HCT116 (cell line): Measurements from ENCODE around the gene CCDC158. TPM values are rescaled to one million over a fixed set of nuclear protein-coding genes. Genes with fewer than 3 reads are reported as not detected.

ENCODE experiments used
- ATAC-seq: fragments of 200-7000 bp; cut with Tn5 transposase; 2 replicates; pipeline ENCODE4 v1.9.1; 2020; ENCODE audit warnings: mild to moderate bottlenecking, moderate library complexity
- BruUV-seq: library from RNA; stranded (reverse); fragments of 400-500 nt; replicated peaks from 2 replicates; lab custom pipeline; 2021; lab: Mats Ljungman, UMichigan
- CTCF ChIA-PET: fragments of 300-600 bp; sonication (Branson Sonifier 250); formaldehyde crosslinking; loops from one replicate; lab custom pipeline; 2021; ENCODE audit warnings: antibody characterized with exemption; lab: Charles Lee
- POLR2A ChIA-PET: fragments of 300-600, 350-600 bp; sonication (Branson Sonifier 250); formaldehyde crosslinking; loops from one replicate; lab custom pipeline; 2021; ENCODE audit warnings: antibody characterized with exemption; lab: Charles Lee
- RAD21 ChIA-PET, 2 experiments: fragments of 300-600 bp; sonication (Branson Sonifier 250); formaldehyde crosslinking; loops; one replicate each; lab custom pipeline; 2023; ENCODE audit warnings: low total read pairs in 2 of 2; ENCODE audit not compliant: uncharacterized antibody in 2 of 2, unreplicated experiment in 2 of 2, low non-redundant PET in 1 of 2; lab: Charles Lee
- DNase-seq: peaks from one replicate; pipeline ENCODE4 v3.0.0-alpha.2; 2010; ENCODE audit warnings: low read depth, low spot score
- H2AFZ ChIP-seq: fragments of 200-600 bp; shearing (Covaris generic), sonication (generic); 2 replicates; pipeline ENCODE4 v1.6.1; 2017; ENCODE audit warnings: low read depth, mixed run types, mixed read lengths, antibody characterized with exemption, low read length; ENCODE audit not compliant: poor library complexity, severe bottlenecking
- H3K27ac ChIP-seq: 2 replicates; pipeline ENCODE4 v1.5.1; 2012; ENCODE audit warnings: low read depth, low read length
- H3K27me3 ChIP-seq: fragments of 200-600 bp; sonication (generic); 2 replicates; pipeline ENCODE4 v1.6.1; 2016; ENCODE audit warnings: mixed run types, low read length, mixed read lengths; ENCODE audit not compliant: insufficient read depth
- H3K36me3 ChIP-seq, 2 experiments: fragments of 200-500 bp in 1 of 2; fragments of 200-600 bp in 1 of 2; sonication (Bioruptor generic) in 1 of 2; sonication (generic) in 1 of 2; 2 replicates each; pipeline versions ENCODE4 v1.5.1 to v1.6.1; 2014 to 2016; ENCODE audit warnings: low read length in 2 of 2, inconsistent platforms in 1 of 2, mixed read lengths in 1 of 2, mixed run types in 1 of 2; ENCODE audit not compliant: insufficient read depth in 2 of 2, control insufficient read depth in 1 of 2
- H3K4me1 ChIP-seq, 2 experiments: fragments of 200-600 bp in 1 of 2; sonication (generic) in 1 of 2; 2 replicates each; pipeline versions ENCODE4 v1.5.1 to v1.6.1; 2012 to 2017; ENCODE audit warnings: low read length in 2 of 2, inconsistent platforms in 1 of 2, mild to moderate bottlenecking in 1 of 2, mixed read lengths in 1 of 2, mixed run types in 1 of 2, moderate library complexity in 1 of 2; ENCODE audit not compliant: insufficient read depth in 2 of 2, control insufficient read depth in 1 of 2
- H3K4me2 ChIP-seq: fragments of 200-600 bp; sonication (generic); 2 replicates; pipeline ENCODE4 v1.6.1; 2017; ENCODE audit warnings: mixed run types, low read length, mixed read lengths
- H3K4me3 ChIP-seq, 2 experiments: fragments of 200-600 bp in 1 of 2; sonication (generic) in 1 of 2; replicated peaks in 1 of 2; 2 replicates each; pipeline ENCODE4 v1.5.1; 2011 to 2016; ENCODE audit warnings: low read length in 2 of 2, control low read depth in 1 of 2, low read depth in 1 of 2, mild to moderate bottlenecking in 1 of 2, mixed read lengths in 1 of 2, mixed run types in 1 of 2
- H3K79me2 ChIP-seq: fragments of 200-600 bp; sonication (generic); 2 replicates; pipeline ENCODE4 v1.6.1; 2017; ENCODE audit warnings: mild to moderate bottlenecking, mixed run types, low read length, moderate library complexity, mixed read lengths; ENCODE audit not compliant: insufficient read depth
- H3K9ac ChIP-seq: fragments of 200-600 bp; sonication (generic); 2 replicates; pipeline ENCODE4 v1.6.1; 2016; ENCODE audit warnings: low read length, mixed read lengths
- H3K9me2 ChIP-seq: fragments of 200-600 bp; sonication (generic), shearing (Covaris generic); 2 replicates; pipeline ENCODE4 v1.6.1; 2017; ENCODE audit warnings: mixed run types, mild to moderate bottlenecking, moderate library complexity; ENCODE audit not compliant: insufficient read depth
- H3K9me3 ChIP-seq, 2 experiments: fragments of 200-500 bp in 1 of 2; fragments of 200-600 bp in 1 of 2; sonication (Bioruptor generic) in 1 of 2; sonication (generic) in 1 of 2; 2 replicates each; pipeline ENCODE4 v1.6.1; 2014 to 2017; ENCODE audit warnings: low read length in 2 of 2, mixed read lengths in 2 of 2, inconsistent platforms in 1 of 2, low read depth in 1 of 2, mild to moderate bottlenecking in 1 of 2, mixed run types in 1 of 2, moderate library complexity in 1 of 2; ENCODE audit not compliant: control insufficient read depth in 1 of 2, insufficient read depth in 1 of 2
- H4K20me1 ChIP-seq: fragments of 200-600 bp; sonication (generic), shearing (Covaris generic); 2 replicates; pipeline ENCODE4 v1.6.1; 2017; ENCODE audit warnings: mixed run types, mild to moderate bottlenecking, moderate library complexity; ENCODE audit not compliant: insufficient read depth
- CBX3 ChIP-seq: IDR thresholded peaks from 2 replicates; pipeline ENCODE4 v1.6.1; 2012; ENCODE audit warnings: low read depth
- CTCF ChIP-seq, 3 experiments: fragments of 200-600 bp in 1 of 3; sonication (generic) in 1 of 3; IDR thresholded peaks in 2 of 3; conservative IDR thresholded peaks in 1 of 3; 2 replicates each; pipeline ENCODE4 v1.5.1; 2012 to 2017; ENCODE audit warnings: low read depth in 2 of 3, low read length in 2 of 3, antibody characterized with exemption in 1 of 3, borderline replicate concordance in 1 of 3, control low read depth in 1 of 3, mild to moderate bottlenecking in 1 of 3, mixed read lengths in 1 of 3, mixed run types in 1 of 3, moderate library complexity in 1 of 3; ENCODE audit not compliant: insufficient read depth in 1 of 3
- EZH2phosphoT487 ChIP-seq: fragments of 200-600 bp; IDR thresholded peaks from 2 replicates; pipeline ENCODE4 v1.6.1; 2018; ENCODE audit warnings: antibody characterized with exemption, borderline replicate concordance
- FOSL1 ChIP-seq: IDR thresholded peaks from 2 replicates; pipeline ENCODE4 v1.6.1; 2012; ENCODE audit warnings: low read depth
- POLR2A ChIP-seq: IDR thresholded peaks from 2 replicates; pipeline ENCODE4 v1.7.0; 2011; ENCODE audit warnings: borderline replicate concordance; ENCODE audit not compliant: insufficient read depth, insufficient read length; ENCODE audit errors: extremely low read depth
- SIN3A ChIP-seq: IDR thresholded peaks from 2 replicates; pipeline ENCODE4 v1.6.1; 2012; ENCODE audit warnings: low read depth
- YY1 ChIP-seq: IDR thresholded peaks from 2 replicates; pipeline ENCODE4 v1.6.1; 2011; ENCODE audit warnings: low read length, low read depth, moderate library complexity, mild to moderate bottlenecking; ENCODE audit not compliant: insufficient replicate concordance; ENCODE audit errors: extremely low read depth
- ZBTB33 ChIP-seq: IDR thresholded peaks from 2 replicates; pipeline ENCODE4 v1.6.1; 2011; ENCODE audit warnings: mild to moderate bottlenecking, low read length, moderate library complexity; ENCODE audit not compliant: insufficient replicate concordance; ENCODE audit errors: extremely low read depth
- ZNF274 ChIP-seq: fragments of 200-500 bp; sonication (Bioruptor generic); IDR thresholded peaks from 2 replicates; pipeline ENCODE4 v1.6.1; 2014; ENCODE audit warnings: mild to moderate bottlenecking, low read depth, low read length, inconsistent platforms
- intact Hi-C: fragments of 100-400 bp; cut with micrococcal nuclease; formaldehyde crosslinking; loops from 2 replicates; pipeline ENCODE4 v1.10.0; 2022
- total RNA-seq: library from RNA; stranded (reverse); gene quantifications from one replicate; pipeline ENCODE4 v1.2.1, GENCODE V29; 2021; ENCODE audit not compliant: unreplicated experiment

The CCDC158 gene
- total RNA-seq, 1 experiment from 2014 or later = not detected

- Histone ChIP-seq H4K20me1 (no peaks in the 10 kb centered on the region), H3K79me2 (0 out of 2 replicates have a peak, but pooled peaks cover 3% of the 10 kb centered on the region), H3K9me3 (peaks cover 0 to 13% of the 10 kb centered on the region in 2 experiments; a peak in 2 of 4 replicates), H2AFZ (no peak overlapping the region), H3K9ac (no peak overlapping the region), H3K4me3 (no peak overlapping the region), H3K4me2 (no peak overlapping the region), H3K27me3 (no peaks in the 10 kb centered on the region), H3K9me2 (no peaks in the 10 kb centered on the region), H3K4me1 (peaks cover 19 to 26% of the 10 kb centered on the region in 2 experiments), H3K36me3 (no peaks in the 10 kb centered on the region), H3K27ac (no peak overlapping the region)
- no peak for DNase-seq
- BruUV-seq = no TSS peak
- POLR2A ChIA-PET = no interaction called here
- CTCF ChIA-PET = no interaction called here
- intact Hi-C loops = no loop called here
- RAD21 ChIA-PET = no interaction called here
- TF ChIP-seq POLR2A (no peak), YY1 (no peak), EZH2phosphoT487 (no peak), SIN3A (no peak), ZBTB33 (no peak), FOSL1 (no peak), ZNF274 (no peak), CTCF (IDR thresholded peaks at IDR 0.05 in 2 of 3, conservative IDR thresholded peaks at IDR 0.05 in 1 of 3; ENCODE audit: borderline replicate concordance in 1 of 3, insufficient read depth in 1 of 3, low read depth in 2 of 3, low read length in 2 of 3) (no peak), CBX3 (no peak)
- ATAC-seq = no peak
Observed at GRCh38 chr4:76298227-76298626, 122.7 kb downstream of the CCDC158 start.
